K562 (cell line): Measurements from ENCODE around the gene ZBP1. TPM values are rescaled to one million over a fixed set of nuclear protein-coding genes. Genes with fewer than 3 reads are reported as not detected.

Experiments used
- CREM ChIP-seq: IDR thresholded peaks from 2 replicates; pipeline ENCODE4 v1.6.1; 2014; ENCODE audit warnings: antibody characterized with exemption, low read depth
- CTCF ChIP-seq, 3 experiments: IDR thresholded peaks in 2 of 3; conservative IDR thresholded peaks in 1 of 3; 2 replicates each; pipeline ENCODE4 v1.5.1; 2011 to 2012; ENCODE audit warnings: low read length in 3 of 3, mild to moderate bottlenecking in 3 of 3, control low read depth in 2 of 3, improper control_type of control experiment in 1 of 3, inconsistent platforms in 1 of 3, low read depth in 1 of 3, mixed read lengths in 1 of 3, moderate library complexity in 1 of 3; ENCODE audit not compliant: insufficient read depth in 2 of 3
- DMBX1 ChIP-seq: fragments of 250-450 bp; sonication (Bioruptor Pico); IDR thresholded peaks from 2 replicates; pipeline ENCODE4 v1.8.0; 2022; ENCODE audit warnings: inconsistent platforms, mild to moderate bottlenecking, moderate library complexity, borderline replicate concordance
- FOXA1 ChIP-seq: fragments of 450-650 bp; IDR thresholded peaks from 2 replicates; pipeline ENCODE4 v1.6.1; 2016; ENCODE audit warnings: mild to moderate bottlenecking, borderline replicate concordance
- HDAC8 ChIP-seq: fragments of 450-650 bp; IDR thresholded peaks from 2 replicates; pipeline ENCODE4 v1.6.1; 2016; ENCODE audit warnings: mild to moderate bottlenecking, missing genetic modification characterization, moderate library complexity, missing compliant biosample characterization
- IFI16 ChIP-seq: fragments of 250-450 bp; sonication (Bioruptor Pico); IDR thresholded peaks from 2 replicates; pipeline ENCODE4 v2.1.2; 2022; ENCODE audit warnings: mild to moderate bottlenecking, inconsistent platforms
- IRF2 ChIP-seq: sonication (generic); formaldehyde crosslinking; IDR thresholded peaks from 2 replicates; pipeline ENCODE4 v1.8.1; 2022; ENCODE audit warnings: mild to moderate bottlenecking, missing genetic modification reagents
- KLF13 ChIP-seq: fragments of 450-650 bp; IDR thresholded peaks from 2 replicates; pipeline ENCODE4 v1.6.1; 2016; ENCODE audit warnings: missing genetic modification characterization, low read depth, mild to moderate bottlenecking, missing compliant biosample characterization, moderate library complexity, borderline replicate concordance
- NFATC3 ChIP-seq: fragments of 450-650 bp; IDR thresholded peaks from 2 replicates; pipeline ENCODE4 v1.6.1; 2017; ENCODE audit warnings: mild to moderate bottlenecking
- RFX1 ChIP-seq: fragments of 450-650 bp; IDR thresholded peaks from 2 replicates; pipeline ENCODE4 v1.6.1; 2016; ENCODE audit warnings: mild to moderate bottlenecking, moderate library complexity
- SMC3 ChIP-seq: conservative IDR thresholded peaks from 2 replicates; pipeline ENCODE4 v1.6.1; 2011; ENCODE audit warnings: low read depth, low read length, improper control_type of control experiment; ENCODE audit not compliant: insufficient read depth
- ZNF134 ChIP-seq: fragments of 250-450 bp; sonication (Bioruptor Pico); conservative IDR thresholded peaks from 2 replicates; pipeline ENCODE4 v1.4.0; 2020
- ZNF551 ChIP-seq: fragments of 250-450 bp; sonication (Bioruptor Pico); IDR thresholded peaks from 2 replicates; pipeline ENCODE4 v1.5.0; 2021; ENCODE audit warnings: mild to moderate bottlenecking, moderate library complexity
- polyA plus RNA-seq, 8 experiments: library from polyadenylated mRNA; depleted of rRNA in 4 of 8; stranded (reverse) in 5 of 8; unstranded in 3 of 8; fragments of >200 nt; fragmentation: Nextera tagmentation in 2 of 8; fragmentation: Illumina TruSeq in 1 of 8; extraction: Ambion mirVana in 2 of 8; extraction: Trizol in 1 of 8; gene quantifications; 2 replicates each; pipeline versions ENCODE4 v1.2.1 to v1.2.3, GENCODE V29; 2011 to 2014; ENCODE audit warnings: inconsistent platforms in 1 of 8, missing spikeins in 1 of 8
- total RNA-seq, 7 experiments: library from RNA; depleted of rRNA in 6 of 7; stranded (reverse); fragments of >200 nt in 6 of 7; fragmentation: Illumina TruSeq in 2 of 7; extraction: Trizol in 2 of 7; gene quantifications; 2 replicates each; pipeline versions ENCODE4 v1.2.1 to v1.2.3, GENCODE V29; 2011 to 2021; ENCODE audit warnings: low replicate concordance in 1 of 7
- TF ChIP-seq, protein P1 (sequence below): sonication (generic); formaldehyde crosslinking; IDR thresholded peaks from 2 replicates; pipeline ENCODE4 v1.9.0; 2022; ENCODE audit warnings: mild to moderate bottlenecking, missing genetic modification reagents
- TF ChIP-seq, protein P2 (sequence below), 2 experiments: fragments of 450-650 bp; formaldehyde crosslinking in 1 of 2; IDR thresholded peaks; 2 replicates each; pipeline versions ENCODE4 v1.4.0 to v1.6.1; 2014 to 2020; ENCODE audit warnings: mild to moderate bottlenecking in 2 of 2, borderline replicate concordance in 1 of 2, low read depth in 1 of 2
- TF ChIP-seq, protein P3 (sequence below), 3 experiments: fragments of 200-800 bp in 1 of 3; sonication (Bioruptor generic) in 1 of 3; sonication (generic) in 1 of 3; formaldehyde crosslinking in 1 of 3; IDR thresholded peaks; 2 replicates each; pipeline versions ENCODE4 v1.6.1 to v1.8.0; 2016 to 2022; ENCODE audit warnings: mild to moderate bottlenecking in 2 of 3, missing compliant biosample characterization in 2 of 3, missing genetic modification characterization in 2 of 3, missing genetic modification reagents in 1 of 3

ZBP1 gene
- total and polyA plus RNA-seq, 9 of the 15 experiments (the other 6 are each of a cell fraction or from before 2014, with no cell fraction given), result not detected

- TF ChIP-seq, protein P1, sequence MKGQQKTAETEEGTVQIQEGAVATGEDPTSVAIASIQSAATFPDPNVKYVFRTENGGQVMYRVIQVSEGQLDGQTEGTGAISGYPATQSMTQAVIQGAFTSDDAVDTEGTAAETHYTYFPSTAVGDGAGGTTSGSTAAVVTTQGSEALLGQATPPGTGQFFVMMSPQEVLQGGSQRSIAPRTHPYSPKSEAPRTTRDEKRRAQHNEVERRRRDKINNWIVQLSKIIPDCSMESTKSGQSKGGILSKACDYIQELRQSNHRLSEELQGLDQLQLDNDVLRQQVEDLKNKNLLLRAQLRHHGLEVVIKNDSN (CRISPR knock-in tag), result no peak
- TF ChIP-seq NFATC3 (no peak), IRF2 (CRISPR knock-in tag) (no peak), ZNF551 (CRISPR knock-in tag) (no peak), IFI16 (CRISPR knock-in tag) (no peak), CREM (no peak), DMBX1 (CRISPR knock-in tag) (no peak), SMC3 (peak; percentile 75), FOXA1 (no peak), KLF13 (no peak), RFX1 (no peak), ZNF134 (CRISPR knock-in tag) (no peak), CTCF (IDR thresholded peaks at IDR 0.05 in 2 of 3, conservative IDR thresholded peaks at IDR 0.05 in 1 of 3; ENCODE audit: insufficient read depth in 2 of 3, low read depth in 1 of 3, low read length in 3 of 3) (peak; percentile 77 to 95 (median 86)), HDAC8 (no peak)
- TF ChIP-seq, protein P2, sequence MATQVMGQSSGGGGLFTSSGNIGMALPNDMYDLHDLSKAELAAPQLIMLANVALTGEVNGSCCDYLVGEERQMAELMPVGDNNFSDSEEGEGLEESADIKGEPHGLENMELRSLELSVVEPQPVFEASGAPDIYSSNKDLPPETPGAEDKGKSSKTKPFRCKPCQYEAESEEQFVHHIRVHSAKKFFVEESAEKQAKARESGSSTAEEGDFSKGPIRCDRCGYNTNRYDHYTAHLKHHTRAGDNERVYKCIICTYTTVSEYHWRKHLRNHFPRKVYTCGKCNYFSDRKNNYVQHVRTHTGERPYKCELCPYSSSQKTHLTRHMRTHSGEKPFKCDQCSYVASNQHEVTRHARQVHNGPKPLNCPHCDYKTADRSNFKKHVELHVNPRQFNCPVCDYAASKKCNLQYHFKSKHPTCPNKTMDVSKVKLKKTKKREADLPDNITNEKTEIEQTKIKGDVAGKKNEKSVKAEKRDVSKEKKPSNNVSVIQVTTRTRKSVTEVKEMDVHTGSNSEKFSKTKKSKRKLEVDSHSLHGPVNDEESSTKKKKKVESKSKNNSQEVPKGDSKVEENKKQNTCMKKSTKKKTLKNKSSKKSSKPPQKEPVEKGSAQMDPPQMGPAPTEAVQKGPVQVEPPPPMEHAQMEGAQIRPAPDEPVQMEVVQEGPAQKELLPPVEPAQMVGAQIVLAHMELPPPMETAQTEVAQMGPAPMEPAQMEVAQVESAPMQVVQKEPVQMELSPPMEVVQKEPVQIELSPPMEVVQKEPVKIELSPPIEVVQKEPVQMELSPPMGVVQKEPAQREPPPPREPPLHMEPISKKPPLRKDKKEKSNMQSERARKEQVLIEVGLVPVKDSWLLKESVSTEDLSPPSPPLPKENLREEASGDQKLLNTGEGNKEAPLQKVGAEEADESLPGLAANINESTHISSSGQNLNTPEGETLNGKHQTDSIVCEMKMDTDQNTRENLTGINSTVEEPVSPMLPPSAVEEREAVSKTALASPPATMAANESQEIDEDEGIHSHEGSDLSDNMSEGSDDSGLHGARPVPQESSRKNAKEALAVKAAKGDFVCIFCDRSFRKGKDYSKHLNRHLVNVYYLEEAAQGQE (IDR thresholded peaks at IDR 0.05; ENCODE audit: borderline replicate concordance), result peak; percentile 70; the same call in 1 of the 2 replicates
- TF ChIP-seq, protein P2 (CRISPR knock-in tag; IDR thresholded peaks at IDR 0.05; ENCODE audit: low read depth), result no peak
- TF ChIP-seq, protein P3, sequence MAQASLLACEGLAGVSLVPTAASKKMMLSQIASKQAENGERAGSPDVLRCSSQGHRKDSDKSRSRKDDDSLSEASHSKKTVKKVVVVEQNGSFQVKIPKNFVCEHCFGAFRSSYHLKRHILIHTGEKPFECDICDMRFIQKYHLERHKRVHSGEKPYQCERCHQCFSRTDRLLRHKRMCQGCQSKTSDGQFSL (CRISPR knock-in tag; IDR thresholded peaks at IDR 0.05), result no peak
- TF ChIP-seq, protein P3 (tag; IDR thresholded peaks at IDR 0.05), result no peak
Measured at GRCh38 chr20:57654363-57654997, 34.3 kb upstream of the ZBP1 start (continued).
